GM21737 (cell line): ENCODE data around the gene SERPINI1.
A peak's percentile ranks its signal among the peaks of the same experiment; 100 is the strongest.

Source experiments
- ATAC-seq: cut with Tn5 transposase; IDR thresholded peaks from one replicate; pipeline ENCODE4 v1.9.1; 2021; ENCODE audit warnings: mild to moderate bottlenecking, moderate library complexity; ENCODE audit not compliant: unreplicated experiment

The SERPINI1 gene, protein sequence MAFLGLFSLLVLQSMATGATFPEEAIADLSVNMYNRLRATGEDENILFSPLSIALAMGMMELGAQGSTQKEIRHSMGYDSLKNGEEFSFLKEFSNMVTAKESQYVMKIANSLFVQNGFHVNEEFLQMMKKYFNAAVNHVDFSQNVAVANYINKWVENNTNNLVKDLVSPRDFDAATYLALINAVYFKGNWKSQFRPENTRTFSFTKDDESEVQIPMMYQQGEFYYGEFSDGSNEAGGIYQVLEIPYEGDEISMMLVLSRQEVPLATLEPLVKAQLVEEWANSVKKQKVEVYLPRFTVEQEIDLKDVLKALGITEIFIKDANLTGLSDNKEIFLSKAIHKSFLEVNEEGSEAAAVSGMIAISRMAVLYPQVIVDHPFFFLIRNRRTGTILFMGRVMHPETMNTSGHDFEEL

DNA sequence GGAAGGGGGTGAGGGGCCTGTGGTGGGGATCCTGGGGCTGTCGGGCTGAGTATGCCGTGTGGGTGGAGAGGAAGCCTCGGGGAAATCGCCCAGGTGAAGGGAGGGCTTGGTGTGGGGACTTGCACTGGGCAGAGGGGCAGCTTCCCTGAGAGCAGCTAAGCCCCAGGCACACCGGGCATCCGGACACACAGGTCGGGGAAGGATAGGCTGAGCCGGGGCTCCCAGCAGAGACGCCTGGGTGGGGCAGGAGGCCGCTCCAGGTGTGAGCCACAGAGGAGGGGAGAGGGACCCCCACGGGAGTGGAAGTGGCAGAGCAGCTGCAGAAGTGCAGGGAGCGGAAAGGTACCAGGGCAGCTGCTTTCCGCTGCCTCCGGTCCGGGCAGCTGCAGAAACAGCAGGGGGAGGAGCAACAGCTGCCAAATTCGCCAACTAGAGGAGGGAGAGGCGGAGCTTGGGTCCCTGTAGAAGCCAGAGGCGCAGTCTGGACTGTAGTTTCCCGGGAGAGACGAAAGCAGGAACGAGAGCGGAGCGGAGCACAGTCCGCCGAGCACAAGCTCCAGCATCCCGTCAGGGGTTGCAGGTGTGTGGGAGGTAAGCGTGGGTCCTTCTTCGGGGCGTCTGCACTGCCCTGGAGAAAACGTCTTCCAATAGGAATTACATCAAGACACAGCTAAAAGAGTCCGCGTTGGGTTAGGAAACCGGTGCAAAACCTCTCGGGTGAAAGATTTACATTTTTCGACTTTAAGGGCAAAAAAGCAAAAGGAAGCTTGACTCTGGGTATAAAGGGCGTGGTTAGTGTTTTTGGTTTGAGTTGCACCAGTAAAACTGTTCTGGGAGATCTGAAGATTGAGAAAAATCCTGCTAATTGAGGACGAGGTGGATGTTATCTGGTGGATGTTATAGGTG is at the start of gene SERPINI1:
TSS of gene SERPINI1 (plus strand) at position 489 of the 906 bp plus-strand sequence. CDS start 53,408 bp downstream, outside the sequence.
- ATAC-seq, result peak; percentile 56

- ATAC-seq, result peak; percentile 100
Observed at GRCh38 chr3:167691366-167691765, 44.2 kb upstream of the SERPINI1 start.

- no peak for ATAC-seq
Observed at GRCh38 chr3:167694121-167694520, 41.4 kb upstream of the SERPINI1 start.

DNA sequence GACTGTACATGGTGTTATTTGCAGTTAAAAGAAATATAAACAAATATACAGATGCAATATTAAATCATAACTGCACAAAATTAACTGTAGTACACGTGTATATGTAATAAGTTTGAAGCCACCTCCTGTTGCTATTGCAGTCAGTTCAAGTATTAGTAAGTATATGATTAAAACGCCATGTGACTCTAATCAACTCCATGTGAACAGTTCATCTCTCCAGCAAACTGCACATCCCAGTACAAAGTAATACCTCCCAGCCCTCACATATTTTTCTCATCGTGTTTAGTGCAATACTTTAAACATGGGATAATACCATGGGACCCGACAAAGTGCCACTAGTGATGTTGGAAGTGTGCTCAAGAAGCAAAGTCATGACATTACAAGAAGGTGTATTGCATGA is 35.5 kb upstream of the SERPINI1 start:
- no peak for ATAC-seq

DNA sequence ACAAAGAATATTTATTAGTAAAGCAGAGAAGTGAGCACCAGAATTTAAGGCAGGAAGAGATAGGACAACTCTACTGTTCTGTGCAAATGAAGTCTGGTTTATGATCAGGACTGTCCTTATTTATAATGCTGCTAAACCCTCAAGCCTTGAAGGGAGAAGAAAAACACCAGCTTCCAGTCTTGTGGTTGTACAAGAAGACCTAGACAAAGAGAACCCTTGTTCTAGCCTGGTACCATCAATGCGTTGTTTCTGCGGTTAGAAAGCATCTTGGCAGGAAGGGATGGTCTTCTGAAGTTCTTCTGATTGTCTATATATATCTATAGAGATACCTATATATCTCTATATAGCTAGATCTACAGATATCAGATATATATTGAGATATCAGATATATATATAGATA is 34.6 kb upstream of the SERPINI1 start:
- ATAC-seq, result no peak

GRCh38 chr3:167705840-167706239 is 29.7 kb upstream of the SERPINI1 start:
- no peak for ATAC-seq

DNA sequence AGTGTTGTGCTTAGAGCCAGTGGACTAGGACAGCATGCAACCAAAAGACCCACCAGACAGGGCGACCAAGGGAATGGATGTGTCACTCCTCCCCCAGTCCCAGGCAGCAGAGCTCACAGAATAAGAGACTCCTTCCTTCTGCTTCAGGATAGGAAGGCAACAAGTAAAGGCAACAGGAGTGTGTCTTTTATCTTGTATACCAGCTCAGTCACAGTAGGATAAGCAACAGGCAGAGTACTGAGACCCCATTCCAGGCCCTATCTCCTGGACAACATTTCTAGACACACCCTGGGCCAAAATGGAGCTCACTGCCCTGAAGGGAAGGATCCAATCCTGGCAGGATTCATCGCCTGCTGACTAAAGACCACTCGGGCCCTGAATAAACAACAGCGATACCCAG is 25.8 kb upstream of the SERPINI1 start:
- no peak for ATAC-seq

- ATAC-seq, result no peak
Observed at GRCh38 chr3:167710552-167710951, 25.0 kb upstream of the SERPINI1 start.

- ATAC-seq, result no peak
Observed at GRCh38 chr3:167711439-167711838, 24.1 kb upstream of the SERPINI1 start.

DNA sequence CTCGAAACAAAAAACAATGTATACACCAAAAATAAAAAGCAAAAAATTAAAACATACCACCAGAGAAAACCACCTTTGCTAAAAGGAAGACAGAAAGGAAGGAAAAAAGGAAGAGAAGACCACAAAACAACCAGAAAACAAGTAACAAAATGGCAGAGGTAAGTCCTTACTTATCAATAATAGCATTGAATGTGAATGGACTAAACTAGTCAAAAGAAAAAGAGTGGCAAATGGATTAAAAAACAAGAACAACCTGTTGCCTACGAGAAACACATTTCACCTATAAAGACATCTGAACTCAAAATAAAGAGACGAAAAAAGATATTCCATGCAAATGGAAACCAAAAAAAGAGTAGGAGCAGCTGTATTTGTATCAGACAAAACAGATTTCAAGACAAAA is 23.1 kb upstream of the SERPINI1 start:
- ATAC-seq, result no peak

- no peak for ATAC-seq
Observed at GRCh38 chr3:167714871-167715270, 20.6 kb upstream of the SERPINI1 start.

DNA sequence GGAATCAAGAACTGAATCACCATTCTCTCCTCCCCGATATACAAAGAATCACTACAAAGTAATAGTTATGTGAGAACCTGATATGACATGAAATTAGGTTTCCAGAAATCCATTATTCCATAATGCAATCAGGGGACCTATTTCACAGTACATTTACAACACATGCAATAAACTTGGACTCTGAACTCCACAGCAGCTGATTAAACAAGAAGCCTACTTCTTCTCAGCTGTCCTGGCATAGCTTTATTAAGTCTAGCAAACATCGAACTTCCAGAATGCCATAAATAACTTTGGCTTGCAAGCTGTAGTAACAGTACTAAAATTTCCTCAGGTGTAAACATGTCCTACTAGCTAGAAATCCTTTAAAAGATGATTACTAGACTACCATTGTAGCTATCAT is 18.6 kb upstream of the SERPINI1 start:
- ATAC-seq, result no peak

DNA sequence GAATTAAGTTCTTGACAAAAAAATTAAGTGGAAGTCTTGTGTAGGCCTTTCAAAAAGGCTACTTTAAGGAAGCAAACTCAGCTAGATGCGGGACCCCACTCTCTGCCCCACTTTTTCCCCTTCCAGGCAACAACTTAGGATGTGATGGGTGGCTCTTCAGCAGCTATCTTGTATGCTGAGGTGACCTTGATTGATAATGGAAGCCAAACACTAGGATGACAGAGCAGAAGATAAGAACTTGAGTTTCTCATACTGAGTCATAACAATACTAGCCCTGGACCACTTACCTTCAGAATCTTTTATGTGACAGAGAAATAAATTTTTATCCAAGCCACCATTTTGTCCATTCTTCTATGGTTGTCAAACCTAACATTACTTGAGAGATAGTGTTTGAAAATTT is 16.9 kb upstream of the SERPINI1 start:
- no peak for ATAC-seq

DNA sequence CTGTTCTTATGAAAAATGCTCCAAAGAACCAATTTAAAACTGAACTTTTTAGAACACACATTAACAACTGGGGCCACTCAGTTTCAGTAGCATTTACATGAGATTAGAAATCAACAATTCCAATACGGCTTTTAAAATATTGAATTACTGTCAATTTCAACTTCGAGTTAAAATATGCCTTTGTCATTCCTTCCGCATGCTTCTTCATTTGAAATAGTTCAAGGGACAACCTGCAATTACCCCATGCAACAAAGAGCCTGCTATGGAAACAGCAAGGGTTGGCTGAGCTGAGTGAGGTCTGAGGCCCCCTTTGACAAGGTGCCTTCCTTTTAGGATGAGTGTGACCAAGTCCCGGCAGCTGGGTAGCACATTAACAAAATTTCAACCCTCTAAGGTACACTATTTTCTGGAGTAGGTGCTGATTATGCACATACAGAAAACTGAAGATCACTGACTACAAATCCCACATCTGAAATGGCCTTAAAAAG is 12.5 kb upstream of the SERPINI1 start:
- no peak for ATAC-seq

DNA sequence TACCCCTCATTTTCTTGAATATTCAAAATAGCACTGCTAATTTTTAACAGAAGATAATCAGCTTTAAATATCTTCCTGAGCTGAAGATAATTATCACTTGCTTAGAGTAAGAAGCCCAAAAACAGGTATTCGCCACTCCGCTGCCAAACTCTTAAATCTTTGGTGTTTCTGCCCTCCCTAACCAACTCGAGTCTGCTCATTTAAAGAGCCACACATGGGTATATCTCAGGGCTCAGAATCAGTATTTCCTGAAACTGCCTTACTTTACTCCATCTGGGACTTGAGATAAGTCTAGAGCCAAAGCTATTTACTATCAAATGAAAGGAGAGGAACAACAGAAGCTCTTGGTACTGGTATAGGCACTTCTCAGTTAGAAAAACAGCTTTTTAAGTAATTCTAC is 11.6 kb upstream of the SERPINI1 start:
- ATAC-seq, result no peak

DNA sequence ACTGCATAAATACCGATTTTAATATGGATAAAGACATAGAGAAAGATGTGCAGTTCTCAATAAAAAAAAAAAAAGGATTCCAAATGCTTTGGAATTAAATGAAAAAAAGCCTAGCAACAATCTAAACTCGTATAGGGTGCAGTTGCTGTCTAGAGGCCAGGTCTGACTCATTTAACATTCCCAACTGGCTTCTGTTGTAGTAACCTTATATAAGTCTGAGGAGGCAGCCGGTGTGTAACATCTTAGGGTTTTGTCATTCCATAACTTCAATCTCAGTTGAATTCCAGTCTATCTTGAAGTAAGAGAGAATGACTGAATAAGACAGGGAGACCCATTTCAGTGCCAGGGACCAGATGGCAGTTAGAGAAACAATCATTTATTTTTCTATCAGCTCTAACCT is 7.3 kb upstream of the SERPINI1 start:
- no peak for ATAC-seq

- ATAC-seq, result no peak
Observed at GRCh38 chr3:167728632-167729323, 6.7 kb upstream of the SERPINI1 start.

DNA sequence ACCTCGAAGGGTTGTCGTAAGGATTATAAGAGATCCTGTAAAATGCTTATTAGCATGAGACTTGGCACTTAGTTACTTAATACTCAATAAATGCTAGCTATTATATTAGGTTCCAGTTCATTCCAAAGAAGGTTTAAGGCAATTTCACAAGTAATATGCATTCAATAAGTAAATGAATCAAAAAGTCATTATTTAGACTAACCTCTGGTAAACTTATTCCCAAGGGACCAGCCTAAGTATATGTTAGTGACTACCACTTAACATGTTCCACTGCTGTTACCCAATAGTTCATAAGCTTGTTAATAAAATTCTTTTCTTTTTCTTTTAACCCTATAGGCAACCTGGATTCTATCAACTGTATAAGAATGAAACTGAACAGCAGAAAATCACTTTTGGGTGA is 5.9 kb upstream of the SERPINI1 start:
- no peak for ATAC-seq

GRCh38 chr3:167731393-167731792 is 4.1 kb upstream of the SERPINI1 start:
- ATAC-seq, result no peak

GRCh38 chr3:167732313-167733065 is 3.0 kb upstream of the SERPINI1 start:
- ATAC-seq, result no peak
